ENCODE measurements around the gene STKLD1.
"Not testable (repeated sequence)": the region's sequence is repeated elsewhere in the genome, so short reads cannot be mapped to it uniquely, and the experiment has no call there.

DNA sequence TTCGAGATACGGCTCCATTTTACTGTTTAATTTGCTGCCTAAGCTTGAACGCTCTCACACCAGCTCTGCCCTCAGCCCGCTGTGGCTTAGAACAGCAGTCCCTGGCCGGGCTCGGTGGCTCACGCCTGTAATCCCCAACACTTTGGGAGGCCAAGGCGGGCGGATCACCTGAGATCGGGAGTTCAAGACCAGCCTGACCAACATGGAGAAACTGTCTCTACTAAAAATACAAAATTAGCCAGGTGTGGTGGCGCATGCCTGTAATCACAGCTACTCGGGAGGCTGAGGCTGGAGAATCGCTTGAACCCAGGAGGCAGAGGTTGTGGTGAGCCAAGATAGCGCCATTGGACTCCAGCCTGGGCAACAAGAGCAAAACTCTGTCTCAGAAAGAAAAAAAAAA lies 1.1 kb downstream of the STKLD1 start:
- TF ChIP-seq POLR2AphosphoS5 (IDR thresholded peaks at IDR 0.05; ENCODE audit: low read depth, low read length); TAF1 (IDR thresholded peaks at IDR 0.05; ENCODE audit: low read depth, low read length); POLR2A (IDR thresholded peaks at IDR 0.05; ENCODE audit: low read depth, low read length); SPI1 (IDR thresholded peaks at IDR 0.05; ENCODE audit: low read depth, low read length); PAX5 (IDR thresholded peaks at IDR 0.05; ENCODE audit: insufficient read depth, low read length, severe bottlenecking): not testable (repeated sequence)

Measured in GM12891 (cell line).